Esophagus muscularis mucosa (tissue), 3 donors: ENCODE results near the gene ZDHHC20.

Source experiments
- POLR2A ChIP-seq: fragments of 450-650 bp; IDR thresholded peaks from one replicate; pipeline ENCODE4 v1.6.1; 2017; ENCODE audit warnings: antibody characterized with exemption, moderate library complexity, mild to moderate bottlenecking, low read depth
- TF ChIP-seq, protein P1 (sequence below), 3 experiments: fragments of 200-600 bp in 2 of 3; fragments of 450-650 bp in 1 of 3; sonication (generic) in 2 of 3; IDR thresholded peaks; one replicate each; pipeline ENCODE4 v1.5.1; 2017 to 2019; ENCODE audit warnings: antibody characterized with exemption in 3 of 3, mild to moderate bottlenecking in 2 of 3, moderate library complexity in 1 of 3

DNA sequence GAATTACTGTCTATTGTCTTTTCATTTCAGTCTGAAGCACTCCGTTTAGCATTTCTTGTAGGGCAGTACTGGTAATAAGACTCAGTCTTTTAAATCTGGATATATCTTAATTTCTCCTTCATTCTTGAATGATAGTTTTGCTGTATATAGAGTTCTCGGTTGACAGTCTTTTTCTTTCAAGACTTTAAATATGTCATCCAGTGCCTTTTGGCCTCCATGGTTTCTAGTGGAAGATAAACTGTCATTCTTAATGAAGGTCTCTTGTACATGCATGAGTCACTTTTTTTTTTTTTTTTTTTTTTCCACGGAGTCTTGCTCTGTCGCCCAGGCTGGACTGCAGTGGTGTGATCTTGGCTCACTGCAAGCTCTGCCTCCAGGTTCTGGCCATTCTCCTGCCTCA lies 27.2 kb upstream of the ZDHHC20 start:
- TF ChIP-seq POLR2A, result no peak
- TF ChIP-seq, protein P1, sequence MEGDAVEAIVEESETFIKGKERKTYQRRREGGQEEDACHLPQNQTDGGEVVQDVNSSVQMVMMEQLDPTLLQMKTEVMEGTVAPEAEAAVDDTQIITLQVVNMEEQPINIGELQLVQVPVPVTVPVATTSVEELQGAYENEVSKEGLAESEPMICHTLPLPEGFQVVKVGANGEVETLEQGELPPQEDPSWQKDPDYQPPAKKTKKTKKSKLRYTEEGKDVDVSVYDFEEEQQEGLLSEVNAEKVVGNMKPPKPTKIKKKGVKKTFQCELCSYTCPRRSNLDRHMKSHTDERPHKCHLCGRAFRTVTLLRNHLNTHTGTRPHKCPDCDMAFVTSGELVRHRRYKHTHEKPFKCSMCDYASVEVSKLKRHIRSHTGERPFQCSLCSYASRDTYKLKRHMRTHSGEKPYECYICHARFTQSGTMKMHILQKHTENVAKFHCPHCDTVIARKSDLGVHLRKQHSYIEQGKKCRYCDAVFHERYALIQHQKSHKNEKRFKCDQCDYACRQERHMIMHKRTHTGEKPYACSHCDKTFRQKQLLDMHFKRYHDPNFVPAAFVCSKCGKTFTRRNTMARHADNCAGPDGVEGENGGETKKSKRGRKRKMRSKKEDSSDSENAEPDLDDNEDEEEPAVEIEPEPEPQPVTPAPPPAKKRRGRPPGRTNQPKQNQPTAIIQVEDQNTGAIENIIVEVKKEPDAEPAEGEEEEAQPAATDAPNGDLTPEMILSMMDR (IDR thresholded peaks at IDR 0.05), result no peak
